Activated naive CD4-positive, alpha-beta T cell treated with anti-CD3 and anti-CD28 coated beads, Interleukin-2, amount 50 U/mL, for 16 hours (primary cell): Measurements from ENCODE around the gene JAG2.

Experiments used
- DNase-seq: peaks from one replicate; pipeline ENCODE4 v3.0.0-alpha.2; 2020

The JAG2 gene

DNA sequence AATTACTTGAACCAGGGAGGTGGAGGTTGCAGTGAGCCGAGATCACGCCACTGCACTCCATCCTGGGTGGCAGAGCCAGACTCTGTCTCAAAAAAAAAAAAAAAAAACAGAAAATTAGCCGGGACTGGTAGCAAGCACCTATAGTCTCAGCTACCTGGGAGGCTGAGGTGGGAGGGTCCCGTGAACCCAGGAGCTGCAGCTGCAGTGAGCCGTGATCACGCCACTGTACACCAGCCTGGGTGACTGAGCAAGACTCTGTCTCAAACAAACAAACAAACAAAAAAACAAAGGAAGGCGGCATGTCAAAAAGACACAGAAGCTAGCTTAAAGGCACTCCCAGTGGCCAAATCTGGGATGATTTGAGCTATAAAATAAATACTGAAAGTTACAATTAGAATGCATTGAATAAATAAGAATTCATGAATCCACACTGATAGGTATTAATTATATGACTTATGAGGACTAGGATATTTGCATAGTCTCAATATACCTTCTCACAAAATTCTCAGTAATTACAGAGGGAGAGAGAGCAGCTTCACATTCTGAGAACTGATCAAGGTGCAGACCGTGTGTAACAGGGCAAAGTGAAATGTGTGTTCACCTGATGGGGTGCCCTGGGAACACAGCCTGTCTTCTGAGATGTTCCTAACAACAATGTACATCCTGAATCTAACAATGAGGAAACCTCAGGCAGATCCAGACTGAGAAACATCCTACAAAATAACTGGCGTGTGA lies 60.6 kb downstream of the JAG2 start:
- DNase-seq: no peak

DNA sequence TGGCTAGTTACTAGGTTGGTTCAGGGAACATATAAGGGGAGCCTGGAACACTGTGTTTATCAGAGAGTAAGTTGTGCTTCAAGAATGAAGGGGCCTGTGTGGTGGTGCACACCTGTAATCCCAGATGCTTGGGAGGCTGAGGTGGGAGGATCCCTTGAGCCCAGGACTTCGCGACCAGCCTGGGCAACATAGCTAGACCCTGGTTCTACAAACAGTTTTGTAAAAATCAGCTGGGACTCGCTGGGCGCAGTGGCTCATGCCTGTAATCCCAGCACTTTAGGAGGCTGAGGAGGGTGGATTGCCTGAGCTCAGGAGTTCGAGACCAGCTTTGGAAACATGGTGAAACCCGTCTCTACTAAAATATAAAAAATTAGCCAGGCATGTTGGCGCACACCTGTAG lies 61.2 kb downstream of the JAG2 start:
- DNase-seq: no peak

DNA sequence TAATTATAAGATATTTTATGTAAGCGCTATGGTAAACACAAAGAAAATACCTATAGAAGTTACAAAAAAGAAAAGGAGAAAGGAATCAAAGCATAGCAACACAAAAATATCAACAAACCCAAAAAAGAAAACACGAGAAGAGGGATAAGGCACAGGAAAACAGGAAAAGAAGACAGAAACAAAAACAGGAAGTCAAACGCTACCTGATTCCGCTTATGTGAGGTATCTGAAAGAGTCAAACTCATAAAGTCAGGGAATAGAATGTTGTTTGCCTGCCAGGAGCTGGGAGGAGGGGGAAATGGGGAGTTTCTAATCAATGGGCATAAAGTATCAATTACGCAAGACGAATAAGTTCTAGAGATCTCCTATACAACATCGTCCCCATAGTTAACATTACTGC lies 63.4 kb downstream of the JAG2 start:
- no peak for DNase-seq

DNA sequence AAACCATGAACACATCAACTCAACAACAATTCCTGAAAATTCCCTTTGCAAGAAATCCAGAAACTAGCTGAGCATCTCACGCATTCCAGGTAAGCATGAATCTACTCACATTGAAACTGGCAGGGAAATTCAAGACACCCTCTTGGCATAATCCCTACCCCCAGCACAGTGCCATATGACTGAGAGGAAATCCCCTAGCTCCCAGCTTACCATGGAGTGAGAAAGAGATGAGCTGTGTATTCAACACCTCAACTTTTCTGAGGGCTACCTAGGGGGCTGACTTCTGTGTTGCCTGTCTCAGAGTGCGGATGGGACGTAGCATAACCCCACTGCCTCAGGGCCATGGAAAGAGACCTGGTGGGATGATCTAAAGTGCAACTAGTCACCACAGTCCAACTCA lies 65.7 kb downstream of the JAG2 start:
- no peak for DNase-seq

DNA sequence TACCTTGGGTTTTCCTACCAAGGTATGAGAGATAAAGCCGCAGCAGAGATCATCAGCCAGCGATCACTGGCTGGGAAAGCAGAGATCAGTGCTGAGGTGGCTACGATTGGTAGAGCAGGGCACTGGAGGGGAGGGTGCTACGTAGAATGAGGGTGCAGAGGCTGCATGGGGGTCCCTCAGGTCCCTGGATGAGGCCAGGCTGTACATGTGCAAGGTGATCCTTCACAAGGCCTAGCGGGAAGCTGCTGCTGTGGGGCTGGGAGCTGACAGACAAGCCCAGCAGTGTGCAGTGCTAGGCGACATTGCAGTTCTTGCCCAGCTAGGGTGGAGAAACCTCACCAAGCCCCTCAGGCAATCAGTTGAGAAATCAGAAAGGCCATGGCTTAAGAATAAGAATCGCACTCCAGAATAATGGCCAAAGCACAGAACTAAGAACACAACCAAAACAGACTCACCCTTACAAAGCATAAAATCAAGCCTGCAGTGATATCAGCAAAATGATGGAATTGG lies 66.2 kb downstream of the JAG2 start:
- DNase-seq: no peak

DNA sequence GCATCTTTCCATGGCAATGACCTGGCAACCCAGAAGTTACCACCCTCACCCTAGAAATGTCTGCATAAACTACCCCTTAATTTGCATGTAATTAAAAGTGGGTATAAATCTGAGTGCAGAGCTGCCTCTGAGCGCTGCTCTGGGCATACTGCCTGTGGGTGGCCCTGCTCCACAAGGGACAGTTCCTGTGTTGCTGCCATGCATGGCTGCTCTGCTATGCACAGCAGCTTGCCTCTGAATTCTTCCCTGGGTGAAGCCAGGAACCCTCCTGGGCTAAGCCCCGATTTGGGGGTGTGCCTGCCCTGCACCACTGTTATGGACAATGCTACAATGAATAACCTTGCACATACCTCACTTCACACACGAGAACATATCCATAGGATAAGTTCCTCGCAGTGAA lies 67.7 kb downstream of the JAG2 start:
- DNase-seq: no peak

DNA sequence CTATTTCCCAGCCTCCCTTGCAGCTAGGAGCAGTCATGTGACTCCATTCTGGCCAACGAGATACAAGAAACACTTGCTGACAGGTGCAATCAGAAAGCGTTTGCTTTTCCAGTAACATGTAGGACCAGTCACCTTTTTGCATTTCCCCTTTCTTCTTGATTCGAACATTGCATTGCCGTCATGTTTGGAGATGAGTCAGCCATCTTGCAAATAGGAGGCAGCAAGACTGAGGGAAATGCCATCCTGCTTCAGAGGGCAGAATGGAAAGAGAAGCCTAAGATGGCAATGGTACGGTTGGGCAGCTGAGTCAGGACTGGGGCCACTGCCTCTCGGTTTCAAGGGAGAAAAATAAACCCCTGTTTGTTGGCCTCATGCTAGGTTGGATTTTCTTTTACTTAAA lies 68.8 kb downstream of the JAG2 start:
- DNase-seq: no peak

DNA sequence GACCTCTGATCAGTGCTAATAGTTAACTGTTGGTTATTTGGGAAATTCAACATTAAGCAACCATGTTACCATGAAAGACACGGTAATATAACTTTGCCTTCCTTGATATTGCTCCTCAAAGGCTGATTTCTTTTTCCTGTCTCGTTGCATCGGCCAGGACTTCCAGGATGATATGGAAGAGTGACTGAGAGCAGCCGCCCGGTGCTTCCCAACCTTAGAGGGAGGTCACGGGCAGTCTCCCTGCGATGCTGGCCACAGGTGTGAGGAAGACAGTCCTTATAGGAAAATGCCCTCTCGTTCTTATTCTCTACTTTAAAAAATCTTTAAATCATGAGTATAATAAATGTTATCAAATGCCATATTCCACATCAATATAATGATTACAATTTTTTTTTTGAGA lies 70.3 kb downstream of the JAG2 start:
- DNase-seq: no peak

DNA sequence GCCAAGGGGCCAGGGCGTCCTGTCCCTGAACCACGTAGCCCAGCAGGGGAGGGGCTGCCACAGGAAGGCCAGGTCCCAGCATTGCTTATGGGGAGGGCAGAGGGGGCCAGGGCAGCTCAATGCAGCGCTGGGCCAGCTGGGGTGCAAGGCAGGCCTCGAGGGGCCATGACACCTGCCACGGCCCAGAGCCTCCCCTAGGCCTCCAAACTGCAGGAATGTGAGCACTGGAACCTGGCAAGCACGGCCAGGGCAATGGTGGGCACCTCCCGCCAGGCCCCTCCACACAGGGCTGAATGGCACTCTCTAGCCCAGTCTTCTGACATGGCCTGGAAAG lies 70.8 kb downstream of the JAG2 start:
- DNase-seq: no peak

DNA sequence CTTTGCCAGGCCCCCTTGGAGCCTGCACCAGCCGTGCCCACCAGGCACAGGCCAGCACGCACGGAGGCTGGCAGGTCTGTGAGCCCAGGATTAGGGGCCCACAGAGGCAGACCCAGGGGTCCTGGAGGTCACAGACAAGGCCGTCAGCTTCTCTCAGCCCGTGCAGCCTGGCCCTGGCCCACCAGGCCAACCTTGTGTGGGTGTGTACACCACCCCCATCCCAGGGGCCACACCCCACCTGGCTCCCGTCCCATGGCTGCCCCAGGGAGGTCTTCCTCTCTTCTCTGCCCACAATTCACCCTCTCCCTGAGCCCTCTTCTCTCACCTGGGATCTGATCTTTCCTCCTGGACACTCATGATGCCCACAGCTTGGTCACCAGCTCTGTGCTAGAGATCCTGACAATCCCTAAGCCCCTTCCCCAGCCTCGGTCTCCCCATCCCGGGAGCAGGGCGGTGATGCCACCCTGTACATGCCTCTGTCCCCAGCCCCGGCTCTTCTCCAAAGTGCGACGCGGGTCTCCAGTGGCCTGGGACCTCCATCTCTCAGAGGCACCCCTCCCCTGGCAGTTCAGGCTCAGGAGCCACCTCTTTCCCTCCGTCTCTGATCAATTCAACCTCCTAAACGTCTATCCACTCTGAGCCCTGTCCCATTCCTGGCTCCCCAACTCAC lies 72.2 kb downstream of the JAG2 start:
- DNase-seq: no peak

DNA sequence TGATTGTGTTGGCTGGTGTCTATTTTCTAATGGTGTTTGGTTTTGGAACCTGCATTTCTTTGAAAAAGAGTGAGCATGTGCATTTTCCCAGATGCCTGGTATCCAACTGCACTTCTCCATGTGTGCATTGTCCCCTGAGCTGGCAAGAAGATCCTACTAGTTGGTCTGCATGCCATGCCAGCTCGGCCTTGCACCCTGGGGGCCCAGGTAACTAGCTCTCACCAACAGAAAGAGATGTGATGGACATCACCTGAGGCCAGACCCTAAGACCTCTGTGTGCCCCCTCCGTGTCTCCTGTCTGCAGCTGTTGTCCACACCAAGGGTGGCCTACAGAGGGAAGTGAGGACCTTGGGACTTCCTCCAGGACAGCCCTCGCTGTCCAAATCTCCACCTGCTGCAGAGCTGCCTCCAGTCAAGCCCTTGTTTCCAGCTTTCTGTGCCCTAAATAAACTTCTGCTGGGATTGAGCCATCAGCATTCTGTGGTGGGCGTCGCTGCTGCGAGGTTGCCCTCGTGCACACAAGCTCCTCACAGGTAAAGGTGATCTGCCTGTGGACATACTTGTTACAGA lies 73.3 kb downstream of the JAG2 start:
- DNase-seq: no peak

DNA sequence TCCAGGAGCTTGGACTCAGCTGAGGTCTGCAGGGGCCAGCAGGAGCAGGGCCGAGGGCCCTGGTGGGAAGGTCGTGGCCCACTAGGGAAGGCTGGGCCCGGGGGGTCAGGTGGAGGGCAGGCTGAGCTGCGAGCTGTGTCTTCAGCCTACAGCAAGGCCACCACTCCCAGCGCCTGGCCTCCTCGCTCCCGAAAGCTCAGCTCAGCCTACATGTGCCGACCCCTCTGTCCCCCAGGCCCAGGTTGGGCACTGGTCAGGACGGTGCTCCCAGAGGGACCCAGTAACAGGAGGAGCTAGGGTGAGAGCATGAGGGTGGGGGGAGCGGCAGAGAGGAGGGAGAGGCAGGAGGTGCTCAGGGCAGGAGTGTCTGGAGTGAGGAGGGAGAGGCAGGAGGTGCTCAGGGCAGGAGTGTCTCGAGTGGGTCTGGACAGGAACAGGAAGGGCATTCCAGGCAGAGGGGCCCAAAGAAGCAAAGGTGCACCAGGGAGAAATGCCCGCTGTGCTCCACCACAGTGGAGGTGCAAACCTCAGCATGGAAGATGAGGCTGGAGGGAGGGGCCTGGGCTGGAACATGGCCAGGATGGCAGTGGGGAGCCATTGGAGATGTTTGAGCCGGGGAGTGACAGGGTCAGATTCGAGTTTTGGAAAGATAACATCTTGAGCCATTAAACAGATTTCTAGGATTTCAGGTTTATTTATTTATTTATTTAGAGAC lies 74.2 kb downstream of the JAG2 start:
- no peak for DNase-seq

DNA sequence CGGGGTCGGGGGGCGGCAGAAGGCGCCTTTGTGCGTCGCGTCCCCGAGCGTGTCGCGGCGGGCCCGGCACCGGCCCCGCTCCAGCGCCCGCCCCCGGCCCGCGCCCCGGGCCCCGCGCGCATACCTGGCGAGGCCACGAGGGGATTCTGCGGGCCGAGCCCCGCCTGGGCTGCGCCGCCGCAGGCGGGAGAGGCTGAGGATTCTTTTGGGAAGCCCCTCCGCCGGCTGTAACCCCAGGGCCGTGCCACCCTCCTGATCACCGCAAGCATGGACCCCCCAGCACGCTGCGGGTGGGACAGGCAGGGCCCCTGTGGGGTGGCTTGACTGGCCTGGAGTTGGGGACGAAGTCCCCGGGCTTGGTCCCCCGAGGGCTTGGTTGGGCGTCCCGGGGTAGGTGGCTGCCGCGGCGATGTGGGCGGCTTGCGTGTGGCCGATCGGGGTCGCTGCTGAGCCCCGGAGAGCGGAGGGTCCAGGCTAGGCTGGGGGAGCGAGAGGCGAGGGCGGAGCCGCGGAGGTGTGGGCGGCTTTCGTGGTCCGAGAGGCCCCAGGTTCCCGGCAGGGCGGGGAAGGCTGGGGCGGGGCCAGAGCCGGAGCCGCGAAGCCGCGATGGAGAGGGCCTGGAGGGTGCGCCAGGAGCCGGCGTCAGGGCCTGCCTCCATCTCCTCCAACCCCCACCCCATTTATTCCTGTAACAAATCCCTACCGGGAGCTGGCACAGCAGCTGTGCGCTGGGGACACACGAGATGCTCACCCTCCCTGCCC lies 75.0 kb downstream of the JAG2 start:
- peak; percentile 71 for DNase-seq

DNA sequence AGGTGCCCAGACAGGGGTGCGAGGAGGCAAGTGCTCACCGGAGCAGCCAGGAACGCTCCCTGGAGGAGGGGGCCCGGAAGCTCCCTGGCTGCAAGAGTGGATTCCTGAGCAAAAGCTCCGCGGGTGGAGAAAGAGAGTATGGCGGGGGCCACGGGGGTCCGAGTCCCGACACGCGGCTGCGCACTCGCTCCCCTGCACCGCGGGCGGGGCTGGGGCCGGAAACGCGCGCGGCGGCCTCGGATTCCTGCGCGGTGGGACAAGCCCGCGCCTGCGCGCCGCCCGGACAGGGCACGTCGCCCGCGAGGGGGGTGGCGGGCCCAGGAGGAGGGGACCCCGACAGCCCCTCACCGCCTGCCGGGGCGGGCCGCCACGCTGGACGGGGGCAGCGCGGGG lies 75.5 kb downstream of the JAG2 start:
- DNase-seq: peak; percentile 73

DNA sequence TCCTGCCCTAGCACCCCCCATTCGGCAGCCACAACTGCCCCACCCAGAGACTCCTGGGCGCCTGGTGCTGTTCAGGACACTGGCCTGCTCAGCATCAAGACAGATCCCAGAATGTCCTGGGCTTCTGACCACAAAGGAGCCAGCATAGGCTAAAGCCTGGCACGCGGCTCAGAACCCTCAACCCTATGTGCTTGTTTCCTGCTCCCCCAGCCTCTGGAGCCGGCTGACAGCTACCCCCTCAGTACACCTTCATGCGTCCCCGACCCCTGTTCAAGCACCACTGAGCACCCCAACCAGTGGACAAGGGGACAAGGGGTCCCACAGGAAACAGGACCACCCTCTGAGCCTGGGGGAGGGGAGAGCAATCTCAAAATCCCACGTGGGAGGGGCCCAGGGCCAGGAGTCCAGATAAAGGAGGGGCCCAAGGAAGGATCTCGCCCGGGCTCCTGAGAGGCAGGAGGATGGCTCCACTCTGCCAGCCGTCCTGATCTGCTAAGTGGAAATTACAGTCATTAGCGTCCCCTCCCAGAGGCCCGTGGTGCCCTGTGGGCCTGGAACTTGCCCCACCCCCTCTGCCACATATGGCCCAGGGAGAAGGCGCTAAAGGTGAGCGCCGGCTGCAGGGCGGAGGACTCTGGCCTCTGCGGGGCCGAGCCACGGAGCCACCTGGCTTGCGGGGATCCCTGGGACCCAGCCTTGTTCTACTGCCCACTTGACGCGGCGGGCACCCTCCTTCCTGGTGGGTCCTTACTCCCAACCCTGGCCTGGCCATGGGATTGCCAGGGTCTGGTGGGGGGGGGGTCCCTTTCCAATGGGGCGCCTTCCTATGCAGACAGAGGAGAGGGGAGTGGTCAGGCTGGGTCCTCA lies 76.2 kb downstream of the JAG2 start:
- DNase-seq: no peak

DNA sequence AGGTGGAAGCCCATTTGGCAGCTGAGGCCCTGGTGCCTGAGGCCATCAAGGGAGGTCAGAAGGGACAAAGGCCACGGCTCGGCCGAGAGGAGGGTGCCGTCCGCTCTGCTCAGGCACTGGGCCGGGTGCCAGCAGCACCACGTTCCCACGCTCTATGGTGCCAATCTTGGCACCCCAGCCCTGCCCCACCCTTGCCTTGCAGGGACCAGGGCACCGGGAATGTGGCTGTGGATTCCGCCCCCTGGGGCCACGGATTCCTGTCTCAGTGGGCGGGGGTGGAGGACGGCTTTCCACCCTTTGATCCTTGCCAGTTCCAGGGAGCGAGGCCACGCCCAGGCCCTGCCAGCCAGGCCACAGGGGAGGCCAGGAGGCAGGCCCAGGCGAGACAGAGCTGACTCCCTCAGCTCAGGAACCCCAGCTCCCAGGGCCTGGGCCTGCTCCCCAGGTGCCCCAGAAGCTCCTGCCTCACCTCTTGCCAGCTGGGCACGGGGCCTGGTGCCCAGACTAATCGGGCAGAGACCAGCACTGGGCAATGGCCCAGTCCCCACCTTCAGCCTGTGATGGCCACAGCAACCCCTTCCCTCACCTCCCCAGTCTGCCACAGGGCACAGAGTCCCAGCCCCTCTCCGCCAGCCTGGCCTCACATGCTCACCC lies 76.9 kb downstream of the JAG2 start:
- DNase-seq: peak; percentile 10

DNA sequence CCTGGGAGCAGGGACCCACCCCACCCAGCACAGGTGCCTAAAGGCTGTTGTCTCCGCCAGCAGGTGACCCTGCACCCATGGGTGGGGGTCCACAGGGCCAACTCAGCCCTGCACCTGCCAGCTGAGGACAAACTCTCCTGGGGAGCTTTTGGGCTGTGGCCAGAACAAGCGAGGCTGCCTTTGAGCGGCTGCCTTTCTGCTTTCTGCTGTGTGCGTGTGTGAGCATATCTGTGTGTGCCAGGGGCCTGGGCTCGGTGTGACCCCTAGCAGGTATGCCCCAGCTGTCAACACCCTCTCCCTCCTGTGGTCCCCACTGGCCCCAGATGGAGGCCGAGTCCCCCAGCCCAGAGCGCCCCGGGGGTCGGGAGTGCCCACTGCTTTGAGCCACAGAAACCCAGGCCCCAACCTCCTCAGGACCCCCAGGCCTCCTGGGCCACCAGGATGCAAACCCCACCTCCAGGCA lies 77.5 kb downstream of the JAG2 start:
- peak; percentile 11 for DNase-seq
